COR-L47 (cell line): Measurements from ENCODE around the gene KCNIP4.
"Not testable (repeated sequence)": the region's sequence is repeated elsewhere in the genome, so short reads cannot be mapped to it uniquely, and the experiment has no call there.

ENCODE experiments used
- DNase-seq: peaks from one replicate; lab custom pipeline; 2025; lab: John Stamatoyannopoulos, UW

KCNIP4 gene

GRCh38 chr4:21948347-21949072 is at the start of gene KCNIP4:
TSS of gene KCNIP4 (minus strand) at chr4:21948772.
- DNase-seq = peak; percentile 46

- DNase-seq = not testable (repeated sequence)
Measured at GRCh38 chr4:21996618-21997017, 48.0 kb upstream of the KCNIP4 start.

GRCh38 chr4:21992330-21992729 is 43.8 kb upstream of the KCNIP4 start:
- DNase-seq = no peak

- DNase-seq = no peak
Measured at GRCh38 chr4:21991562-21991961, 43.0 kb upstream of the KCNIP4 start.

GRCh38 chr4:21991050-21991449 is 42.5 kb upstream of the KCNIP4 start:
- DNase-seq = no peak

- no peak for DNase-seq
Measured at GRCh38 chr4:21989351-21989750, 40.8 kb upstream of the KCNIP4 start.

GRCh38 chr4:21986307-21986706 is 37.7 kb upstream of the KCNIP4 start:
- no peak for DNase-seq

GRCh38 chr4:21982087-21982486 is 33.5 kb upstream of the KCNIP4 start:
- no peak for DNase-seq

- no peak for DNase-seq
Measured at GRCh38 chr4:21979196-21979595, 30.6 kb upstream of the KCNIP4 start.

- no peak for DNase-seq
Measured at GRCh38 chr4:21976166-21976565, 27.6 kb upstream of the KCNIP4 start.

- DNase-seq = no peak
Measured at GRCh38 chr4:21973850-21974249, 25.3 kb upstream of the KCNIP4 start.

GRCh38 chr4:21964762-21965319 is 16.3 kb upstream of the KCNIP4 start:
- DNase-seq = no peak

- DNase-seq = no peak
Measured at GRCh38 chr4:21962691-21963090, 14.1 kb upstream of the KCNIP4 start.

- no peak for DNase-seq
Measured at GRCh38 chr4:21960793-21961192, 12.2 kb upstream of the KCNIP4 start.

GRCh38 chr4:21954916-21955315 is 6.3 kb upstream of the KCNIP4 start:
- no peak for DNase-seq

GRCh38 chr4:21953653-21954052 is 5.1 kb upstream of the KCNIP4 start:
- DNase-seq = no peak

GRCh38 chr4:21952549-21952948 is 4.0 kb upstream of the KCNIP4 start:
- no peak for DNase-seq

GRCh38 chr4:21949073-21949457 is 493 bp upstream of the KCNIP4 start:
- peak; percentile 36 for DNase-seq

GRCh38 chr4:21947791-21948346 is 703 bp downstream of the KCNIP4 start:
- DNase-seq = no peak

- no peak for DNase-seq
Measured at GRCh38 chr4:21946858-21947257, 1.7 kb downstream of the KCNIP4 start.

- DNase-seq = no peak
Measured at GRCh38 chr4:21921526-21922180, 26.9 kb downstream of the KCNIP4 start.

GRCh38 chr4:21915761-21916160 is 32.8 kb downstream of the KCNIP4 start:
- DNase-seq = no peak

GRCh38 chr4:21901831-21902230 is 46.7 kb downstream of the KCNIP4 start:
- DNase-seq = no peak
